K562 (cell line): ENCODE results near the gene ZFY. TPM values are rescaled to one million over a fixed set of nuclear protein-coding genes. Genes with fewer than 3 reads are reported as not detected.

Source experiments
- ATAC-seq: fragments of 200-7000 bp; cut with Tn5 transposase; 3 replicates; pipeline ENCODE4 v1.9.1; 2020; ENCODE audit warnings: moderate library complexity
- BruUV-seq: library from RNA; stranded (reverse); fragments of 400-500 nt; replicated peaks from 2 replicates; lab custom pipeline; 2021; lab: Mats Ljungman, UMichigan
- CTCF ChIA-PET: fragments of 300-600 bp; formaldehyde crosslinking; extraction: SDS; loops from one replicate; lab custom pipeline; 2021; ENCODE audit warnings: low intra/inter-chr PET ratio; lab: Yijun Ruan, JAX
- POLR2A ChIA-PET: fragments of 300-600, 350-650 bp; sonication (Branson Sonifier 250); formaldehyde crosslinking; extraction: SDS; loops from one replicate; lab custom pipeline; 2021; ENCODE audit warnings: antibody characterized with exemption, inconsistent platforms; lab: Yijun Ruan, JAX
- DNase-seq, 4 experiments: peaks; one replicate each; pipeline versions ENCODE4 v3.0.0 to v3.0.0-alpha.2; 2011 to 2018; ENCODE audit warnings: low spot score in 3 of 4, mixed read lengths in 3 of 4; ENCODE audit errors: extremely low read depth in 1 of 4
- FAIRE-seq: peaks from 2 replicates; lab custom pipeline; 2011; peaks lifted over from hg19 to GRCh38; lab: Jason Lieb, UNC
- H2AFZ ChIP-seq: 2 replicates; pipeline ENCODE4 v1.6.0; 2011; ENCODE audit warnings: low read depth, low read length, control low read depth, inconsistent platforms
- H3K27ac ChIP-seq: fragments of 200-600 bp; 3 replicates; pipeline ENCODE4 v1.8.0; 2011; ENCODE audit warnings: low read depth, mild to moderate bottlenecking, control low read depth, inconsistent platforms, low read length, moderate library complexity, mixed read lengths; ENCODE audit errors: extremely low read depth
- H3K27me3 ChIP-seq, 2 experiments: fragments of 300-600 bp in 1 of 2; 2 replicates in 1 of 2; 3 replicates in 1 of 2; pipeline versions ENCODE4 v1.6.0 to v1.8.0; 2011; ENCODE audit warnings: inconsistent platforms in 2 of 2, low read length in 2 of 2, mild to moderate bottlenecking in 1 of 2, mixed read lengths in 1 of 2, moderate library complexity in 1 of 2; ENCODE audit not compliant: control insufficient read depth in 2 of 2, insufficient read depth in 2 of 2
- H3K36me3 ChIP-seq: fragments of 300-600 bp; 3 replicates; pipeline ENCODE4 v1.8.0; 2011; ENCODE audit warnings: mild to moderate bottlenecking, low read length, inconsistent platforms; ENCODE audit not compliant: control insufficient read depth, insufficient read depth
- H3K4me1 ChIP-seq, 2 experiments: fragments of 200-600 bp in 1 of 2; replicated peaks in 1 of 2; 2 replicates in 1 of 2; 3 replicates in 1 of 2; pipeline versions ENCODE4 v1.5.1 to v1.8.0; 2011; ENCODE audit warnings: inconsistent platforms in 2 of 2, low read length in 2 of 2, mild to moderate bottlenecking in 1 of 2, mixed read lengths in 1 of 2, moderate library complexity in 1 of 2; ENCODE audit not compliant: control insufficient read depth in 2 of 2, insufficient read depth in 2 of 2
- H3K4me2 ChIP-seq: 2 replicates; pipeline ENCODE4 v1.6.1; 2011; ENCODE audit warnings: low read length, control low read depth, inconsistent platforms, mixed read lengths; ENCODE audit not compliant: insufficient read depth
- H3K4me3 ChIP-seq: fragments of 200-600 bp; sonication (generic), shearing (Covaris generic); 2 replicates; pipeline ENCODE4 v1.5.1; 2016; ENCODE audit warnings: control low read depth, inconsistent platforms
- H3K79me2 ChIP-seq: fragments of 200-600 bp; 3 replicates; pipeline ENCODE4 v1.8.0; 2011; ENCODE audit warnings: low read length, inconsistent platforms; ENCODE audit not compliant: control insufficient read depth, insufficient read depth
- H3K9ac ChIP-seq, 2 experiments: 2 replicates each; pipeline versions ENCODE4 v1.6.0 to v1.6.1; 2011; ENCODE audit warnings: low read depth in 2 of 2, low read length in 2 of 2, control low read depth in 1 of 2, inconsistent platforms in 1 of 2, mild to moderate bottlenecking in 1 of 2, mixed read lengths in 1 of 2; ENCODE audit not compliant: insufficient read depth in 1 of 2
- H3K9me1 ChIP-seq: one replicate; pipeline ENCODE4 v1.6.0; 2011; ENCODE audit warnings: inconsistent platforms, mild to moderate bottlenecking, low read length, moderate library complexity; ENCODE audit not compliant: control insufficient read depth, insufficient read depth
- H3K9me3 ChIP-seq: replicated peaks from 2 replicates; pipeline ENCODE4 v1.5.1; 2011; ENCODE audit warnings: low read depth, low read length, inconsistent platforms; ENCODE audit not compliant: control insufficient read depth, insufficient read depth
- H4K20me1 ChIP-seq: replicated peaks from 2 replicates; pipeline ENCODE4 v1.6.1; 2011; ENCODE audit warnings: low read length, inconsistent platforms, mixed read lengths; ENCODE audit not compliant: control insufficient read depth, insufficient read depth
- CBFA2T2 ChIP-seq: fragments of 450-650 bp; conservative IDR thresholded peaks from 2 replicates; pipeline ENCODE4 v1.6.1; 2017; ENCODE audit warnings: mild to moderate bottlenecking
- CBX1 ChIP-seq: sonication (generic); IDR thresholded peaks from 2 replicates; pipeline ENCODE4 v1.6.1; 2016; ENCODE audit warnings: antibody characterized with exemption, low read depth, mild to moderate bottlenecking
- CREM ChIP-seq: IDR thresholded peaks from 2 replicates; pipeline ENCODE4 v1.6.1; 2014; ENCODE audit warnings: antibody characterized with exemption, low read depth
- MEIS2 ChIP-seq: fragments of 450-650 bp; IDR thresholded peaks from 2 replicates; pipeline ENCODE4 v1.6.1; 2014; ENCODE audit warnings: mild to moderate bottlenecking; ENCODE audit not compliant: partially characterized antibody
- RNF2 ChIP-seq: sonication (generic); IDR thresholded peaks from 2 replicates; pipeline ENCODE4 v1.6.1; 2016
- ZFP36 ChIP-seq: fragments of 150-350 bp; IDR thresholded peaks from 2 replicates; pipeline ENCODE4 v1.6.1; 2018; ENCODE audit warnings: low read length, low read depth; ENCODE audit not compliant: partially characterized antibody
- ZNF24 ChIP-seq: fragments of 450-650 bp; IDR thresholded peaks from 2 replicates; pipeline ENCODE4 v1.6.1; 2016
- ZNF311 ChIP-seq: fragments of 250-450 bp; sonication (Bioruptor Pico); IDR thresholded peaks from 2 replicates; pipeline ENCODE4 v1.4.0; 2020; ENCODE audit warnings: mild to moderate bottlenecking, moderate library complexity
- WGBS: fragments of 100-300 bp; shearing (Covaris generic); methylation state at CpG from one replicate; pipeline ENCODE4 v1.1.6; 2016; ENCODE audit warnings: low coverage, mixed read lengths; ENCODE audit not compliant: insufficient coverage; ENCODE audit errors: missing lambda C conversion rate; 5-methylcytosine and 5-hydroxymethylcytosine counted together
- in situ Hi-C: fragments of 300-500 bp; cut with MboI; formaldehyde crosslinking; loops from 4 replicates; pipeline ENCODE4 v1.15.0; 2018; ENCODE audit warnings: inconsistent platforms, mixed read lengths
- intact Hi-C: fragments of 100-400 bp; cut with micrococcal nuclease; formaldehyde crosslinking; loops from 2 replicates; pipeline ENCODE4 v1.14.2; 2022
- polyA plus RNA-seq, 8 experiments: library from polyadenylated mRNA; depleted of rRNA in 4 of 8; stranded (reverse) in 5 of 8; unstranded in 3 of 8; fragments of >200 nt; fragmentation: Nextera tagmentation in 2 of 8; fragmentation: Illumina TruSeq in 1 of 8; extraction: Ambion mirVana in 2 of 8; extraction: Trizol in 1 of 8; gene quantifications; 2 replicates each; pipeline versions ENCODE4 v1.2.1 to v1.2.3, GENCODE V29; 2011 to 2014; ENCODE audit warnings: inconsistent platforms in 1 of 8, missing spikeins in 1 of 8
- total RNA-seq, 7 experiments: library from RNA; depleted of rRNA in 6 of 7; stranded (reverse); fragments of >200 nt in 6 of 7; fragmentation: Illumina TruSeq in 2 of 7; extraction: Trizol in 2 of 7; gene quantifications; 2 replicates each; pipeline versions ENCODE4 v1.2.1 to v1.2.3, GENCODE V29; 2011 to 2021; ENCODE audit warnings: low replicate concordance in 1 of 7
- TF ChIP-seq, protein P1 (sequence below): fragments of 450-650 bp; IDR thresholded peaks from 2 replicates; pipeline ENCODE4 v1.6.1; 2017; ENCODE audit warnings: antibody characterized with exemption, mild to moderate bottlenecking
- TF ChIP-seq, protein P2 (sequence below): fragments of 250-450 bp; sonication (Bioruptor Pico); IDR thresholded peaks from 2 replicates; pipeline ENCODE4 v1.9.0; 2021; ENCODE audit warnings: mild to moderate bottlenecking
- TF ChIP-seq, protein P3 (sequence below): fragments of 250-450 bp; sonication (Bioruptor Pico); IDR thresholded peaks from 2 replicates; pipeline ENCODE4 v1.9.0; 2021; ENCODE audit warnings: mild to moderate bottlenecking, inconsistent platforms

ZFY gene
- total and polyA plus RNA-seq, 9 of the 15 experiments (the other 6 are each of a cell fraction or from before 2014, with no cell fraction given), result not detected

DNA sequence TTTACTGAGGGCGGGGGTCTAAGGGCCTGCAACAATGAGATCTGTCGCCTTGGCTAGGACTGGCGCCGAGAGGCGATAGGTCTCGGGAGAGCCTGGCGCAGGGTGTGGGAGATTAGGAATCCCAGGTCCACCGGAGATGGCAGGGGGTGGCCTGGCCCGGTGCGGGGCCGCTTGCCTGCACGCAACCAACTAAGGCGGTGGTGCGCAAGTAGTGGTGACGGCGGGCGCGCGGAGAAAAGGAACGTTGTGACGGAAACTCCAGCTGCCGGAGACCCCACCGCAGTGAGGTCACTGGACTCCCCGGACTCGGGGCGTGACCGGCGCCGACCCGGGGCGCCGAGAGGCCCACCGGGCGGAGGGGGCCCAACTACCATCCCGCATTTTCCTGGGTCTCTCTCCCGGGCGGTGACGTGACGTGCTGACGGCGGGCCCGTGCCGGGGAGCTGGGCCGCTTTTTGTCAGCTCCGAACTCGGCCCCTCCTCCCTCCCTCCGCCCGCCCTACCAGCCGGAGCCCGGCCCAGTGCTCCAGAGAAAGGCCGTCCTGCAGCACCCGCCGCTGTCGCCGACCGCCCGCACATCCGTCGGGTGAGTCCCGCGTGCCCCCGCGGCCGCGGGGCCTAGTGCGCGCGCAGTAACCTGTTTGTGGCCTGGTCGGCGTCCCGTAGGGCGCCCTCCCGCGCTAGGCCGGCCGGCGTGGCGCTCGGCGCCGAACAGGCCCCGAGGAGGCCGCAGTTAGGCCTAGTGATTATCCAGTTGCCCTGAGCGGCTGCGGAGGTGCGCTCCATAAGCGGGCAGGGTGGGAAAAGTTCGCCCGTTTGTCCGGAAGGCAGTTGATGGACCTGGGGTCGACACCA is at the start of gene ZFY (continued):
- no peak for TF ChIP-seq ZNF311 (CRISPR knock-in tag)

DNA sequence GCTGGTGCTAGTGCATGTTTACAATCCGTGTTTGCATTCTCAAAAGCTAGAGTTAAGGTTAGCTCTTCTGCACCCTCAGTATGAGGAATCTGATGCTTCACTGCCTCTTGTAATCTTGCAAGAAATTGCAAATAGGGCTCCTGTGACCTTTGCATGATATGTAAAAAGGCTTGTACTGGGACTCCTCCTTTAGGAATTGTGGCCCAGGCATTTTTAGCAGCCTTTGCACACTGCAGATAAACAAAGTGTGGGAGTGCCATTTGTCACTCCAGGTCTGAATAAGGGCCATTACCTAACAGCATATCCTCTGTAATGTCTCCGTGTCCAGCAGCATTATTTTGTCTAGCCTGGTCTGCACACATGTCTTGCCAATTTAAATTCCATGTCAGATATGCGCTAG is 49.3 kb upstream of the ZFY start:
- Histone ChIP-seq H3K4me2 (no peak overlapping the region), H3K9ac (no peak overlapping the region), H4K20me1 (no peaks in the 10 kb centered on the region), H3K9me3 (no peaks in the 10 kb centered on the region), H3K4me1 (no peaks in the 10 kb centered on the region), H3K9me1 (no peaks in the 10 kb centered on the region), H3K4me3 (no peak overlapping the region), H3K36me3 (no peaks in the 10 kb centered on the region), H2AFZ (no peak overlapping the region), H3K27me3 (no peaks in the 10 kb centered on the region), H3K27ac (no peak overlapping the region), H3K79me2 (no peaks in the 10 kb centered on the region)
- no TSS peak for BruUV-seq
- ChIA-PET CTCF (no interaction called here), POLR2A (no interaction called here)
- TF ChIP-seq, protein P1, sequence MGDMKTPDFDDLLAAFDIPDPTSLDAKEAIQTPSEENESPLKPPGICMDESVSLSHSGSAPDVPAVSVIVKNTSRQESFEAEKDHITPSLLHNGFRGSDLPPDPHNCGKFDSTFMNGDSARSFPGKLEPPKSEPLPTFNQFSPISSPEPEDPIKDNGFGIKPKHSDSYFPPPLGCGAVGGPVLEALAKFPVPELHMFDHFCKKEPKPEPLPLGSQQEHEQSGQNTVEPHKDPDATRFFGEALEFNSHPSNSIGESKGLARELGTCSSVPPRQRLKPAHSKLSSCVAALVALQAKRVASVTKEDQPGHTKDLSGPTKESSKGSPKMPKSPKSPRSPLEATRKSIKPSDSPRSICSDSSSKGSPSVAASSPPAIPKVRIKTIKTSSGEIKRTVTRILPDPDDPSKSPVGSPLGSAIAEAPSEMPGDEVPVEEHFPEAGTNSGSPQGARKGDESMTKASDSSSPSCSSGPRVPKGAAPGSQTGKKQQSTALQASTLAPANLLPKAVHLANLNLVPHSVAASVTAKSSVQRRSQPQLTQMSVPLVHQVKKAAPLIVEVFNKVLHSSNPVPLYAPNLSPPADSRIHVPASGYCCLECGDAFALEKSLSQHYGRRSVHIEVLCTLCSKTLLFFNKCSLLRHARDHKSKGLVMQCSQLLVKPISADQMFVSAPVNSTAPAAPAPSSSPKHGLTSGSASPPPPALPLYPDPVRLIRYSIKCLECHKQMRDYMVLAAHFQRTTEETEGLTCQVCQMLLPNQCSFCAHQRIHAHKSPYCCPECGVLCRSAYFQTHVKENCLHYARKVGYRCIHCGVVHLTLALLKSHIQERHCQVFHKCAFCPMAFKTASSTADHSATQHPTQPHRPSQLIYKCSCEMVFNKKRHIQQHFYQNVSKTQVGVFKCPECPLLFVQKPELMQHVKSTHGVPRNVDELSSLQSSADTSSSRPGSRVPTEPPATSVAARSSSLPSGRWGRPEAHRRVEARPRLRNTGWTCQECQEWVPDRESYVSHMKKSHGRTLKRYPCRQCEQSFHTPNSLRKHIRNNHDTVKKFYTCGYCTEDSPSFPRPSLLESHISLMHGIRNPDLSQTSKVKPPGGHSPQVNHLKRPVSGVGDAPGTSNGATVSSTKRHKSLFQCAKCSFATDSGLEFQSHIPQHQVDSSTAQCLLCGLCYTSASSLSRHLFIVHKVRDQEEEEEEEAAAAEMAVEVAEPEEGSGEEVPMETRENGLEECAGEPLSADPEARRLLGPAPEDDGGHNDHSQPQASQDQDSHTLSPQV, result no peak
- no peak for TF ChIP-seq MEIS2
- TF ChIP-seq, protein P2, sequence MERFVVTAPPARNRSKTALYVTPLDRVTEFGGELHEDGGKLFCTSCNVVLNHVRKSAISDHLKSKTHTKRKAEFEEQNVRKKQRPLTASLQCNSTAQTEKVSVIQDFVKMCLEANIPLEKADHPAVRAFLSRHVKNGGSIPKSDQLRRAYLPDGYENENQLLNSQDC, result no peak
- no peak for TF ChIP-seq CBFA2T2
- TF ChIP-seq ZFP36, result no peak
- TF ChIP-seq RNF2, result no peak
- no peak for TF ChIP-seq ZNF24
- TF ChIP-seq, protein P3, sequence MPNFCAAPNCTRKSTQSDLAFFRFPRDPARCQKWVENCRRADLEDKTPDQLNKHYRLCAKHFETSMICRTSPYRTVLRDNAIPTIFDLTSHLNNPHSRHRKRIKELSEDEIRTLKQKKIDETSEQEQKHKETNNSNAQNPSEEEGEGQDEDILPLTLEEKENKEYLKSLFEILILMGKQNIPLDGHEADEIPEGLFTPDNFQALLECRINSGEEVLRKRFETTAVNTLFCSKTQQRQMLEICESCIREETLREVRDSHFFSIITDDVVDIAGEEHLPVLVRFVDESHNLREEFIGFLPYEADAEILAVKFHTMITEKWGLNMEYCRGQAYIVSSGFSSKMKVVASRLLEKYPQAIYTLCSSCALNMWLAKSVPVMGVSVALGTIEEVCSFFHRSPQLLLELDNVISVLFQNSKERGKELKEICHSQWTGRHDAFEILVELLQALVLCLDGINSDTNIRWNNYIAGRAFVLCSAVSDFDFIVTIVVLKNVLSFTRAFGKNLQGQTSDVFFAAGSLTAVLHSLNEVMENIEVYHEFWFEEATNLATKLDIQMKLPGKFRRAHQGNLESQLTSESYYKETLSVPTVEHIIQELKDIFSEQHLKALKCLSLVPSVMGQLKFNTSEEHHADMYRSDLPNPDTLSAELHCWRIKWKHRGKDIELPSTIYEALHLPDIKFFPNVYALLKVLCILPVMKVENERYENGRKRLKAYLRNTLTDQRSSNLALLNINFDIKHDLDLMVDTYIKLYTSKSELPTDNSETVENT (CRISPR knock-in tag), result no peak
- no peak for TF ChIP-seq CREM
- no peak for TF ChIP-seq CBX1
- no peak for DNase-seq
- intact Hi-C loops, result no loop called here
- FAIRE-seq, result no peak
- in situ Hi-C loops, result no loop called here
- no peak for ATAC-seq
- WGBS, result no CpG with 5 or more reads among the region's 3 CpGs
